GM06990 (cell line): Measurements from ENCODE around the gene PHLDA2.

Source experiments
- DNase-seq: peaks from one replicate; pipeline ENCODE4 v3.0.0-alpha.2; 2011; ENCODE audit not compliant: insufficient read length; ENCODE audit errors: extremely low read depth
- H3K27me3 ChIP-seq: replicated peaks from 2 replicates; pipeline ENCODE4 v1.6.0; 2011; ENCODE audit warnings: low read length; ENCODE audit not compliant: control insufficient read depth, insufficient read depth
- H3K36me3 ChIP-seq: 2 replicates; pipeline ENCODE4 v1.5.1; 2011; ENCODE audit warnings: low read length; ENCODE audit not compliant: control insufficient read depth, insufficient read depth
- H3K4me3 ChIP-seq: replicated peaks from 2 replicates; pipeline ENCODE4 v1.5.1; 2011; ENCODE audit warnings: low read depth, mild to moderate bottlenecking, control low read depth, low read length
- CTCF ChIP-seq: IDR thresholded peaks from 2 replicates; pipeline ENCODE4 v1.5.1; 2011; ENCODE audit warnings: low read length, control low read depth, mild to moderate bottlenecking, inconsistent platforms; ENCODE audit not compliant: insufficient read depth, poor library complexity, severe bottlenecking

The PHLDA2 gene

GRCh38 chr11:2958251-2958650, 29.0 kb upstream of the PHLDA2 start:
- peaks cover 39% of the 10 kb centered on the region for H3K36me3 ChIP-seq
- no peaks in the 10 kb centered on the region for H3K27me3 ChIP-seq
- no peak overlapping the region for H3K4me3 ChIP-seq
- TF ChIP-seq CTCF: no peak
- DNase-seq: no peak

- DNase-seq: no peak
- no peak for TF ChIP-seq CTCF
- Histone ChIP-seq H3K4me3 (no peak overlapping the region), H3K36me3 (peaks cover 49% of the 10 kb centered on the region), H3K27me3 (no peaks in the 10 kb centered on the region)
Measured at GRCh38 chr11:2955906-2956476, 26.8 kb upstream of the PHLDA2 start.

GRCh38 chr11:2954263-2954662, 25.0 kb upstream of the PHLDA2 start:
- TF ChIP-seq CTCF: no peak
- no peaks in the 10 kb centered on the region for H3K27me3 ChIP-seq
- H3K36me3 ChIP-seq: peaks cover 50% of the 10 kb centered on the region
- no peak for DNase-seq
- H3K4me3 ChIP-seq: no peak overlapping the region

GRCh38 chr11:2952290-2952689, 23.1 kb upstream of the PHLDA2 start:
- H3K36me3 ChIP-seq: peaks cover 45% of the 10 kb centered on the region

GRCh38 chr11:2951231-2952110, 22.3 kb upstream of the PHLDA2 start:
- H3K36me3 ChIP-seq: peaks cover 47% of the 10 kb centered on the region
- no peak for TF ChIP-seq CTCF
- no peak overlapping the region for H3K4me3 ChIP-seq
- no peaks in the 10 kb centered on the region for H3K27me3 ChIP-seq
- DNase-seq: no peak

More at GRCh38 chr11:2952290-2952689, 23.1 kb upstream of the PHLDA2 start:
- no peak for TF ChIP-seq CTCF
- Histone ChIP-seq H3K27me3 (no peaks in the 10 kb centered on the region), H3K4me3 (no peak overlapping the region)
- no peak for DNase-seq
